Cardiac septum (tissue), 1 donor: ENCODE results near the gene FRS2. TPM values are rescaled to one million over a fixed set of nuclear protein-coding genes. Genes with fewer than 3 reads are reported as not detected.
"Not testable (repeated sequence)": the region's sequence is repeated elsewhere in the genome, so short reads cannot be mapped to it uniquely, and the experiment has no call there.

Source experiments
- DNase-seq: peaks from one replicate; pipeline ENCODE4 v3.0.0-alpha.2; 2020; ENCODE audit warnings: low spot score
- intact Hi-C: fragments of 100-400 bp; cut with DNase I; formaldehyde crosslinking; loops from one replicate; pipeline ENCODE4 v1.14.0; 2022
- long read RNA-seq: library from polyadenylated mRNA; unstranded; transcript quantifications from one replicate; pipeline ENCODE4 v2.0.0, GENCODE V29; 2021
- total RNA-seq: library from RNA; stranded (reverse); fragmentation: NEBNext Ultra II Directional; extraction: Animal tissue kit (Norgen Biotek cat#: 25700); gene quantifications from one replicate; pipeline ENCODE4 v1.2.1, GENCODE V29; 2021
- donor health status: DM: no; HTN: no; CAD: no.

The FRS2 gene
- 22.6 TPM for total RNA-seq
- long read RNA-seq, partial matches to known transcripts, result 3 of 8 reads
- long read RNA-seq, other reads (novel, unspliced or antisense), result 5 of 8 reads

- intact Hi-C loops, result loop anchor here (2.0 to 5.0 kb wide), 3 partner anchors 102 to 233 kb away; partner anchors contain the start of genes CPSF6 and YEATS4
- peak; percentile 97 for DNase-seq
Observed at GRCh38 chr12:69470189-69471075, at the start of gene FRS2. TSS of gene FRS2 (plus strand) at chr12:69470388. CDS start at chr12:69569031, 98,643 bp downstream.

- intact Hi-C loops, result no loop called here
Observed at GRCh38 chr12:69421548-69421947, 48.6 kb upstream of the FRS2 start.

DNA sequence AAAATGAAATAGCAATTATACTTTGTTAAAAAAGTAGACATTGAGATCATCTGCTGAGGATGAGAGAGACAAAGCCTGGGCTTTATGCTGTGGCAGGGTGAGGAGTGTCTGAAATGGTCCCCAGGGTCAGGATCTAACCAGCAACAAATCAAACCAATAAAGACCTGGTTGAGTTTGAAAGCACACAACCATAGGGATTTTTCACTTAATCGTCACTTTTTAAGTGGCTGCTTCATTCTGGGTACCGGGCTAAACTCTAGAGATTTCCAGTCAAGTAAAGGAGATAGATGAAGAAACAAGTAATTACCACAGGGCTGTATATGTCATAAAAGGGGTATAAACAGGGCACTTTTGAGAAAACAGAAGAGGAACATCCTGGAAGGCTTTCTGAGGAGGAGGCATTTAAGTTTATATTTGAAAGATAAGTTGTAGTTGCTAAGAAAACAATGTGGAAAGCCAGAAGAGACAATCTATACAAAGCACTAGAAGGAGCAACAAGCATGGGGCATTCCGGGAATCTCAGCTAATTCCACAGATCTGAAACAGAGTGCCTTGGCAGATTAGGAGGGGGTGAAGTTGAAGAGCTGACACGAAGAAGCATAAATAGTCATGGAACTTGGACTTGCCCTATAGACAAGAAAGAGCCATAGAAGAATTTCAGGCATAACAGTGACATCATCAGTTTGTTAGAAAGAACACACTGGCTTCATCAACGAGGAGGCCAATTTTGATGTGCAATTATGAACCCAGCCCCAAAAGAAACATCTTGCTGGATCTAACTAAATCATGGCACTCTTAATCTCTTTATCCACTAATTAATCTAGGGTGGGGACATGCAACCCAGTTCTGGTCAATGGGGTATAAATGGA is 46.9 kb upstream of the FRS2 start:
- intact Hi-C loops, result no loop called here
- no peak for DNase-seq

More at GRCh38 chr12:69421548-69421947, 48.6 kb upstream of the FRS2 start:
- no peak for DNase-seq

GRCh38 chr12:69425417-69425816 is 44.8 kb upstream of the FRS2 start:
- DNase-seq, result no peak
- intact Hi-C loops, result no loop called here

GRCh38 chr12:69428351-69429073 is 41.7 kb upstream of the FRS2 start:
- no peak for DNase-seq
- intact Hi-C loops, result no loop called here

GRCh38 chr12:69430942-69431590 is 39.1 kb upstream of the FRS2 start:
- peak; percentile 78 for DNase-seq
- intact Hi-C loops, result no loop called here

GRCh38 chr12:69431591-69432222 is 38.5 kb upstream of the FRS2 start:
- DNase-seq, result no peak
- intact Hi-C loops, result no loop called here

- no peak for DNase-seq
- intact Hi-C loops, result no loop called here
Observed at GRCh38 chr12:69433653-69434052, 36.5 kb upstream of the FRS2 start.

DNA sequence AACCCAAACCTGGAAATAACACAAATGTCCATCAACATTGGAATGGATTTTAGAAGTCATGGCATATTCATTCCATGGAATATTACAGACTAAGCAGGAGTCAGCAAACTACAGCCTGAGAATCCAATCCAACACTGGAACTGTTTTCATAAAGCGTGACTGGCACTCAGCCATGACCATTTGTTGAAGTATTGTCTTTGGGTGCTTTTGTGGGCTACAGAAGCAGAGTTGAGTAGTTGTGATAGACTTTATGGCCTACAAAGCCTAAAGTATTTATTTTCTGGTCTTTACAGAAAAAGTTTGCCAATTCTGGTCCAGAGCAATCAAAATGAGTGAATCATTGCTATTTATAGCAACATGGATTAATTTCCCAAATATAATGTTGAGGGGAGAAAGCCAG is 34.5 kb upstream of the FRS2 start:
- DNase-seq, result no peak
- intact Hi-C loops, result no loop called here

GRCh38 chr12:69437073-69437472 is 33.1 kb upstream of the FRS2 start:
- intact Hi-C loops, result no loop called here
- DNase-seq, result no peak

DNA sequence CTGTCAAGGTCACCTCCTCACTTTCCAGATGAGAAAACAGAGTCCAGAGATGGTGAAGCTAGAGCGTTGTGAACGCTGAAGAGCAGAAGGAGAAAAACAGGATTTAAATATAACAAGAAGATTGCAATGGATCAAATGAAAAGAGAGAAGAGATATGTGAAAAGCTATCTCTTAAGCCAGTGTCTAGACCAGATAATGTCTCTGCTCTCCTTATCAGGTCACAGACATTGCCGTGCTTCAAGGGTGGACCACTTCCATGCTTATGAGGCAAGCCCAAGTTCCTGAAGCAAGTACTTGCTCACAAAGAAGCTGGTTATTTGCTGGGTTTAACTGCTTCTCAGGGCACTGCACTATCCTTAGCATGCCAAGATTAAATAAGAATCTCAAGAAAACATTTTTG is 31.6 kb upstream of the FRS2 start:
- DNase-seq, result no peak
- intact Hi-C loops, result no loop called here

DNA sequence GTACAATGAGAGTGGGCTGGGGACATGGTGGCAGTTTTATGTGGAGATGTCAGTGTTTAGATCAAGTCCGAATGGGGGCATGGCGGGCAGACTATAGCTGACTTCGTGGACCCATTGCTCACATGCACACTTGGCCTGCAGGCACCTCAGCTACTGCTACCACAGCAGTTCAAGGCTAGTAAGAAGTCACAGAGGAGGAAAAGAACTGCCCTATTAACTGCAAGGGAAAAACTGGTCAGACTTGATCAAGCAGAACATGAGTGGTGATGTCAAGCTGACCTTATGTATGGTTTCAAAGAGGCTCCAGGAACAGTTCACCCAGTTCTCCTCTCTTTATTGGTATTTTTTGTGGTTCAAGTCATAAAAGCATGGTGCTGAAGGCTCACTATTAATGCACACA is 30.2 kb upstream of the FRS2 start:
- intact Hi-C loops, result no loop called here
- DNase-seq, result no peak

DNA sequence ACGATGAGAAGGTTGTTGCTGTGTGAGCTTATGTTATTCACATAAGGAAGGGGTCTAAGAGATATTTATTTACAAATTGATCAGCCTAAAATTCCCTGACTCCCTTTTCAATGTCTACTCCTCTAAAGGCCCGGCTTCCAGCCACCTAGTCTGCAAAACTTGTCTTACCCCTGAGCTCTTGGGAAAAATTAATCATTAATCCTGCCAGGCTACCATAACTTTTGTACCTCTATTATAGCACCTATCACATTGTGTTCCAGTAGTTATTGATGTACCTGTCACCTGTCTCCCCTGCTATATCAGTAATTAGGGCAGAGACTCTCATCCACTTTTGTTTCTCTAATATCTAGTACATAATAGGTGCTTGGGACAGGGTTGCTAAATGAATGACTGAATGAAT is 29.3 kb upstream of the FRS2 start:
- no peak for DNase-seq
- intact Hi-C loops, result no loop called here

- no peak for DNase-seq
- intact Hi-C loops, result no loop called here
Observed at GRCh38 chr12:69442894-69443293, 27.3 kb upstream of the FRS2 start.

DNA sequence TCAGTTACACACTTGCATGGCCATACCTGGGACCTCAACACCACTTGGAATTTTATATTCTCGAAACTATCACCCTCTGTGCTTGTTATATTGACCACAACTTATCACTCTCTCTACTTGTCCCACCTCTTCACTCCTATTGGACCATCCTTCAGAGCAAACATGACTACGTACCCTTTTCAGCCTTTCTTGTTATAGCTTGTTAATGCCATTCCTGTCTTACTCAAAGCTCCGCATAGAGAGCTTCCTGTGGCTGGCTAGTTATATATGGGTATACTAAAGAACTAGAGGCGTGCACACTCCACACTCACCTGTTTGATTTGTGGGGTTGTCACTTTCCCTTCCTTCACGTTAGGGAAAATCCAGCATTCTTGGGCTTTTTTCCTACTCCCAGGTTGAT is 26.3 kb upstream of the FRS2 start:
- intact Hi-C loops, result no loop called here
- DNase-seq, result no peak

- no peak for DNase-seq
- intact Hi-C loops, result no loop called here
Observed at GRCh38 chr12:69447892-69448291, 22.3 kb upstream of the FRS2 start.

DNA sequence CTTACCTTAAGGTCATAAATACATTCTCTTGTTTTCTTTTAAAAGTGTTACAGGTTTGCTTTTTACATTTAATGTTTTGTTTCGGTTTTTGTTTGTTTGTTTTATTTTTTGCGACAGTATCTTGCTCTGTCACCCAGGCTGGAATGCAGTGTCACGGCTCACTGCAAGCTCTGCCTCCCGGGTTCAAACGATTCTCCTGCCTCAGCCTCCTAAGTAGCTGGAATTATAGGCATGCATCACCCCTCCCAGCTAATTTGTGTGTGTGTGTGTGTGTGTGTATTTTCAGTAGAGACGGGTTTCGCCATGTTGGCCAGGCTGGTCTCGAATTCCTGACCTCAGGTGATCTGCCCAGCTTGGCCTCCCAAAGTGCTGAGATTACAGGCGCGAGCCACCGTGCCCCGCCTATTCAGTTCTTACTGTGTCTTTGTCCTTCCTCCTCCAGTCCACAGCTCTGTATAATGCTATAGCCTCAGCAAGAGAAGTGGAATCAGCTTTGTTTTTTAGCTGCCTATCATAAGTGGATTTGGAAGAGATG is 17.5 kb upstream of the FRS2 start:
- intact Hi-C loops, DNase-seq: not testable (repeated sequence)

GRCh38 chr12:69456239-69456638 is 13.9 kb upstream of the FRS2 start:
- DNase-seq, result no peak
- intact Hi-C loops, result no loop called here

DNA sequence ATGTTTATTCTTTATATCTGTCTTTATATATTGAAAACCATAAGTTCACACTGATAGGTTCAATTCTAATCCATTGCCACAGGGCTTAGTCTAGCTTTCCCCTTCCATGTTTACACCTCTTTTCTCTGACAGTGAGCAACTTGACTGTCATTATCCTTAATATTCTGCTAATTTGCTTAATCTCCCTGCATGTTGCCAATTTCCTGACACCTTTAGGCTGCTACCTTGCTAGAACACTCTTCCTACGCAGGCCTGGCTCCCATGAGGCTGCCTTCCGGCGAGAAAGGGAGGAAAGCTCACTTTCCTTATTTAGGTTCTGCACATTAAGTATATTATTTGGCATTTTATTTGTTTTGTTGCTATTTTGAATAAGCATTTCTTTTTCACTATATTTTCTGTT is 12.8 kb upstream of the FRS2 start:
- intact Hi-C loops, result no loop called here

More for the DNA sequence above, 12.8 kb upstream of the FRS2 start:
- DNase-seq, result no peak
